Measurements from ENCODE around the gene BHLHE40.

The BHLHE40 gene

GRCh38 chr3:5010706-5011554, 31.7 kb downstream of the BHLHE40 start:
- no peak for TF ChIP-seq CTCF (conservative IDR thresholded peaks at IDR 0.05; ENCODE audit: low read depth, low read length)
- no peak overlapping the region for H3K4me3 ChIP-seq (ENCODE audit: low read depth, low read length)
- DNase-seq (ENCODE audit: low read depth), result no peak

- DNase-seq (ENCODE audit: low read depth), result no peak
- no peak overlapping the region for H3K4me3 ChIP-seq (ENCODE audit: low read depth, low read length)
Measured at GRCh38 chr3:5011555-5012256, 32.5 kb downstream of the BHLHE40 start.

GRCh38 chr3:5012367-5012766, 33.1 kb downstream of the BHLHE40 start:
- TF ChIP-seq CTCF (conservative IDR thresholded peaks at IDR 0.05; ENCODE audit: low read depth, low read length), result no peak
- DNase-seq (ENCODE audit: low read depth), result no peak
- no peak overlapping the region for H3K4me3 ChIP-seq (ENCODE audit: low read depth, low read length)

More at GRCh38 chr3:5011555-5012256, 32.5 kb downstream of the BHLHE40 start:
- TF ChIP-seq CTCF (conservative IDR thresholded peaks at IDR 0.05; ENCODE audit: low read depth, low read length), result no peak

GRCh38 chr3:5013021-5013906, 34.0 kb downstream of the BHLHE40 start:
- no peak for TF ChIP-seq CTCF (conservative IDR thresholded peaks at IDR 0.05; ENCODE audit: low read depth, low read length)
- no peak for DNase-seq (ENCODE audit: low read depth)

GRCh38 chr3:5014391-5014790, 35.2 kb downstream of the BHLHE40 start:
- DNase-seq (ENCODE audit: low read depth), result no peak
- TF ChIP-seq CTCF (conservative IDR thresholded peaks at IDR 0.05; ENCODE audit: low read depth, low read length), result no peak
- no peak overlapping the region for H3K4me3 ChIP-seq (ENCODE audit: low read depth, low read length)

More at GRCh38 chr3:5013021-5013906, 34.0 kb downstream of the BHLHE40 start:
- H3K4me3 ChIP-seq (ENCODE audit: low read depth, low read length), result no peak overlapping the region

GRCh38 chr3:5015056-5015455, 35.8 kb downstream of the BHLHE40 start:
- H3K4me3 ChIP-seq (ENCODE audit: low read depth, low read length), result no peak overlapping the region
- no peak for TF ChIP-seq CTCF (conservative IDR thresholded peaks at IDR 0.05; ENCODE audit: low read depth, low read length)
- no peak for DNase-seq (ENCODE audit: low read depth)
